ENCODE results near the gene BTBD7. TPM values are rescaled to one million over a fixed set of nuclear protein-coding genes. Genes with fewer than 3 reads are reported as not detected.

The BTBD7 gene
- total RNA-seq, 1 donor from 2014 or later: 28.5 TPM

- TF ChIP-seq POLR2A (IDR thresholded peaks at IDR 0.05) (no peak), POLR2AphosphoS5 (IDR thresholded peaks at IDR 0.05; ENCODE audit: insufficient read depth in 1 of 2, low read depth in 1 of 2) (no peak)
- TF ChIP-seq, protein P1, sequence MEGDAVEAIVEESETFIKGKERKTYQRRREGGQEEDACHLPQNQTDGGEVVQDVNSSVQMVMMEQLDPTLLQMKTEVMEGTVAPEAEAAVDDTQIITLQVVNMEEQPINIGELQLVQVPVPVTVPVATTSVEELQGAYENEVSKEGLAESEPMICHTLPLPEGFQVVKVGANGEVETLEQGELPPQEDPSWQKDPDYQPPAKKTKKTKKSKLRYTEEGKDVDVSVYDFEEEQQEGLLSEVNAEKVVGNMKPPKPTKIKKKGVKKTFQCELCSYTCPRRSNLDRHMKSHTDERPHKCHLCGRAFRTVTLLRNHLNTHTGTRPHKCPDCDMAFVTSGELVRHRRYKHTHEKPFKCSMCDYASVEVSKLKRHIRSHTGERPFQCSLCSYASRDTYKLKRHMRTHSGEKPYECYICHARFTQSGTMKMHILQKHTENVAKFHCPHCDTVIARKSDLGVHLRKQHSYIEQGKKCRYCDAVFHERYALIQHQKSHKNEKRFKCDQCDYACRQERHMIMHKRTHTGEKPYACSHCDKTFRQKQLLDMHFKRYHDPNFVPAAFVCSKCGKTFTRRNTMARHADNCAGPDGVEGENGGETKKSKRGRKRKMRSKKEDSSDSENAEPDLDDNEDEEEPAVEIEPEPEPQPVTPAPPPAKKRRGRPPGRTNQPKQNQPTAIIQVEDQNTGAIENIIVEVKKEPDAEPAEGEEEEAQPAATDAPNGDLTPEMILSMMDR (IDR thresholded peaks at IDR 0.05): no peak
- Histone ChIP-seq H3K27ac (no peak overlapping the region), H3K36me3 (peaks cover 0 to 13% of the 10 kb centered on the region in 2 donors), H3K4me1 (no peaks in the 10 kb centered on the region), H3K27me3 (no peaks in the 10 kb centered on the region), H3K9me3 (no peaks in the 10 kb centered on the region), H3K4me3 (no peak overlapping the region)
- no peak for DNase-seq (ENCODE audit: extremely low spot score in 2 of 2)
- intact Hi-C loops (cut with DNase I): no loop called here
Measured at GRCh38 chr14:93262446-93262845, 70.4 kb downstream of the BTBD7 start.

GRCh38 chr14:93249128-93249831, 83.6 kb downstream of the BTBD7 start:
- intact Hi-C loops (cut with DNase I): no loop called here
- no peaks in the 10 kb centered on the region for H3K27me3 ChIP-seq
- H3K27ac ChIP-seq: no peak overlapping the region
- no peak for DNase-seq (ENCODE audit: extremely low spot score in 2 of 2)
- H3K36me3 ChIP-seq: peaks cover 0 to 56% of the 10 kb centered on the region in 2 donors
- no peak overlapping the region for H3K4me3 ChIP-seq
- TF ChIP-seq POLR2A (IDR thresholded peaks at IDR 0.05): no peak
- TF ChIP-seq POLR2AphosphoS5 (IDR thresholded peaks at IDR 0.05; ENCODE audit: insufficient read depth in 1 of 2, low read depth in 1 of 2): no peak
- TF ChIP-seq, protein P1 (IDR thresholded peaks at IDR 0.05): no peak
- no peaks in the 10 kb centered on the region for H3K9me3 ChIP-seq
- H3K4me1 ChIP-seq: no peaks in the 10 kb centered on the region

DNA sequence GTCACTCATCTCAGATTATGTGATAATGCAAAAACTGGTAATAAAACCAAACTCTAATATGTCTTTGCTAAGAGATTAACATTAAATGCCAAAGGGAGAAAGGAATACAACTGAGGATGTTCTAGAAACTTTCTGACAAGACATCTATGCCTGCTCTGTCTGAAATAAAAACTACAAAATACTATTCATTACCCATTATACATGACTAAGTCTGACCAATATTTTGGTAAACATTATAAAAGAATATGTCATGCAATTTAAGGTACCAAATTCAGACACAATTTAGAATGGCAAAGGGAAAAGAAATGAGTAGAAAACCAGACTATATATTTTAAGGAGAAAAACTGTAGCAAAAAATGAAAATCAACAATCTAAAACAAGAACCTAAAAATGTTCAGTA, 86.3 kb downstream of the BTBD7 start:
- no peak overlapping the region for H3K27ac ChIP-seq
- intact Hi-C loops (cut with DNase I): no loop called here
- H3K36me3 ChIP-seq: peaks cover 0 to 72% of the 10 kb centered on the region in 2 donors
- H3K4me1 ChIP-seq: no peaks in the 10 kb centered on the region
- H3K9me3 ChIP-seq: no peaks in the 10 kb centered on the region
- TF ChIP-seq, protein P1 (IDR thresholded peaks at IDR 0.05): no peak
- TF ChIP-seq POLR2A (IDR thresholded peaks at IDR 0.05) (no peak), POLR2AphosphoS5 (IDR thresholded peaks at IDR 0.05; ENCODE audit: insufficient read depth in 1 of 2, low read depth in 1 of 2) (no peak)
- no peak overlapping the region for H3K4me3 ChIP-seq
- DNase-seq (ENCODE audit: extremely low spot score in 2 of 2): no peak
- no peaks in the 10 kb centered on the region for H3K27me3 ChIP-seq

GRCh38 chr14:93245764-93246420, 86.9 kb downstream of the BTBD7 start:
- Histone ChIP-seq H3K27me3 (no peaks in the 10 kb centered on the region), H3K4me1 (no peaks in the 10 kb centered on the region), H3K9me3 (no peaks in the 10 kb centered on the region), H3K36me3 (peaks cover 0 to 72% of the 10 kb centered on the region in 2 donors), H3K27ac (no peak overlapping the region), H3K4me3 (no peak overlapping the region)
- no peak for DNase-seq (ENCODE audit: extremely low spot score in 2 of 2)
- intact Hi-C loops (cut with DNase I): no loop called here
- no peak for TF ChIP-seq POLR2AphosphoS5 (IDR thresholded peaks at IDR 0.05; ENCODE audit: insufficient read depth in 1 of 2, low read depth in 1 of 2)
- TF ChIP-seq, protein P1 (IDR thresholded peaks at IDR 0.05): no peak
- no peak for TF ChIP-seq POLR2A (IDR thresholded peaks at IDR 0.05)

- H3K27me3 ChIP-seq: no peaks in the 10 kb centered on the region
- DNase-seq (ENCODE audit: extremely low spot score in 2 of 2): no peak
- no peaks in the 10 kb centered on the region for H3K4me1 ChIP-seq
- intact Hi-C loops (cut with DNase I): no loop called here
- H3K36me3 ChIP-seq: peaks cover 0 to 37% of the 10 kb centered on the region in 2 donors
- TF ChIP-seq, protein P1 (IDR thresholded peaks at IDR 0.05): no peak
- TF ChIP-seq POLR2AphosphoS5 (IDR thresholded peaks at IDR 0.05; ENCODE audit: insufficient read depth in 1 of 2, low read depth in 1 of 2): no peak
- TF ChIP-seq POLR2A (IDR thresholded peaks at IDR 0.05): no peak
- H3K27ac ChIP-seq: no peak overlapping the region
- no peak overlapping the region for H3K4me3 ChIP-seq
- no peaks in the 10 kb centered on the region for H3K9me3 ChIP-seq
Measured at GRCh38 chr14:93240678-93241000, 92.2 kb downstream of the BTBD7 start.

All from vagina (tissue), 2 donors.